Testis (tissue), 2 donors: Measurements from ENCODE around the gene PMS2.

Source experiments
- CTCF ChIP-seq, 3 experiments: fragments of 450-650 bp in 2 of 3; fragments of 200-600 bp in 1 of 3; sonication (generic) in 1 of 3; IDR thresholded peaks; one replicate each; pipeline ENCODE4 v1.5.1; 2016 to 2019; ENCODE audit warnings: antibody characterized with exemption in 3 of 3, mild to moderate bottlenecking in 2 of 3, moderate library complexity in 1 of 3
- POLR2A ChIP-seq: fragments of 450-650 bp; IDR thresholded peaks from one replicate; pipeline ENCODE4 v1.6.1; 2017; ENCODE audit warnings: antibody characterized with exemption, mild to moderate bottlenecking, moderate library complexity

- TF ChIP-seq CTCF (IDR thresholded peaks at IDR 0.05), result no peak
- TF ChIP-seq POLR2A, result no peak
These were observed 26.8 kb upstream of the PMS2 start for GRCh38 chr7:6035686-6036085.
